OCI-LY7 (cell line): ENCODE data around the gene MYRIP. TPM values are rescaled to one million over a fixed set of nuclear protein-coding genes. Genes with fewer than 3 reads are reported as not detected.
"Not testable (repeated sequence)": the region's sequence is repeated elsewhere in the genome, so short reads cannot be mapped to it uniquely, and the experiment has no call there.

ENCODE experiments used
- BruUV-seq: library from RNA; stranded (reverse); fragments of 400-500 nt; replicated peaks from 2 replicates; lab custom pipeline; 2021; lab: Mats Ljungman, UMichigan
- CTCF ChIA-PET: fragments of 300-600 bp; sonication (Branson Sonifier 250); formaldehyde crosslinking; loops from one replicate; lab custom pipeline; 2022; ENCODE audit warnings: antibody characterized with exemption; ENCODE audit not compliant: unreplicated experiment; lab: Charles Lee
- POLR2A ChIA-PET: fragments of 300-600 bp; sonication (Branson Sonifier 250); formaldehyde crosslinking; loops from one replicate; lab custom pipeline; 2022; ENCODE audit warnings: antibody characterized with exemption; lab: Charles Lee
- DNase-seq: peaks from one replicate; pipeline ENCODE4 v3.0.0-alpha.2; 2015; ENCODE audit warnings: low spot score
- H2AFZ ChIP-seq: fragments of 200-600 bp; sonication (generic), shearing (Covaris generic); 2 replicates; pipeline ENCODE4 v1.6.1; 2014; ENCODE audit warnings: mild to moderate bottlenecking, antibody characterized with exemption, low read length, moderate library complexity
- H3K27ac ChIP-seq: fragments of 200-600 bp; sonication (generic); 2 replicates; pipeline ENCODE4 v1.5.1; 2014; ENCODE audit warnings: mixed run types, low read depth, mild to moderate bottlenecking, moderate library complexity, low read length, inconsistent platforms; ENCODE audit not compliant: poor library complexity, severe bottlenecking
- H3K36me3 ChIP-seq: fragments of 200-600 bp; sonication (generic); 2 replicates; pipeline ENCODE4 v1.6.1; 2014; ENCODE audit warnings: mild to moderate bottlenecking, antibody characterized with exemption, low read length, moderate library complexity, mixed read lengths; ENCODE audit not compliant: insufficient read depth
- H3K4me1 ChIP-seq: fragments of 200-600 bp; sonication (generic); 2 replicates; pipeline ENCODE4 v1.5.1; 2014; ENCODE audit warnings: mild to moderate bottlenecking, low read length; ENCODE audit not compliant: insufficient read depth, poor library complexity, severe bottlenecking
- H3K4me2 ChIP-seq: fragments of 200-600 bp; sonication (generic); 2 replicates; pipeline ENCODE4 v1.6.1; 2014; ENCODE audit warnings: mild to moderate bottlenecking, low read length
- H3K4me3 ChIP-seq: fragments of 200-600 bp; sonication (generic); 2 replicates; pipeline ENCODE4 v1.5.1; 2014; ENCODE audit warnings: mild to moderate bottlenecking, low read depth, low read length; ENCODE audit not compliant: poor library complexity, severe bottlenecking
- H3K79me2 ChIP-seq: fragments of 200-600 bp; sonication (generic); 2 replicates; pipeline ENCODE4 v1.6.1; 2016; ENCODE audit warnings: low read depth, mild to moderate bottlenecking, low read length, moderate library complexity, mixed read lengths; ENCODE audit not compliant: insufficient read depth
- H3K9me2 ChIP-seq: fragments of 200-600 bp; sonication (generic); 2 replicates; pipeline ENCODE4 v1.6.1; 2016; ENCODE audit warnings: mild to moderate bottlenecking, low read length, mixed read lengths; ENCODE audit not compliant: insufficient read depth
- H3K9me3 ChIP-seq: fragments of 200-600 bp; sonication (generic); 2 replicates; pipeline ENCODE4 v1.6.1; 2014; ENCODE audit warnings: mild to moderate bottlenecking, mixed run types, low read length, mixed read lengths
- H4K20me1 ChIP-seq: fragments of 200-600 bp; sonication (generic); 2 replicates; pipeline ENCODE4 v1.6.1; 2014; ENCODE audit warnings: mild to moderate bottlenecking, antibody characterized with exemption, low read length, moderate library complexity, mixed read lengths; ENCODE audit not compliant: insufficient read depth
- EZH2phosphoT487 ChIP-seq: fragments of 200-600 bp; sonication (generic); IDR thresholded peaks from 2 replicates; pipeline ENCODE4 v1.6.1; 2018; ENCODE audit warnings: low read depth, borderline replicate concordance, mild to moderate bottlenecking, mixed run types, antibody characterized with exemption, low read length, moderate library complexity, mixed read lengths
- intact Hi-C: fragments of 100-400 bp; cut with micrococcal nuclease; formaldehyde crosslinking; loops from one replicate; pipeline ENCODE4 v1.10.0; 2022; ENCODE audit not compliant: unreplicated experiment
- total RNA-seq, 2 experiments: library from RNA; depleted of rRNA in 1 of 2; stranded (reverse); fragments of >200 nt in 1 of 2; shearing (Covaris generic) in 1 of 2; gene quantifications; 2 replicates each; pipeline ENCODE4 v1.2.3, GENCODE V29; 2014 to 2022
- TF ChIP-seq, protein P1 (sequence below): fragments of 200-600 bp; sonication (generic); conservative IDR thresholded peaks from 2 replicates; pipeline ENCODE4 v1.5.1; 2014; ENCODE audit warnings: mild to moderate bottlenecking, antibody characterized with exemption, low read length, moderate library complexity, mixed read lengths

MYRIP gene
- total RNA-seq, 2 experiments from 2014 or later, result not detected

DNA sequence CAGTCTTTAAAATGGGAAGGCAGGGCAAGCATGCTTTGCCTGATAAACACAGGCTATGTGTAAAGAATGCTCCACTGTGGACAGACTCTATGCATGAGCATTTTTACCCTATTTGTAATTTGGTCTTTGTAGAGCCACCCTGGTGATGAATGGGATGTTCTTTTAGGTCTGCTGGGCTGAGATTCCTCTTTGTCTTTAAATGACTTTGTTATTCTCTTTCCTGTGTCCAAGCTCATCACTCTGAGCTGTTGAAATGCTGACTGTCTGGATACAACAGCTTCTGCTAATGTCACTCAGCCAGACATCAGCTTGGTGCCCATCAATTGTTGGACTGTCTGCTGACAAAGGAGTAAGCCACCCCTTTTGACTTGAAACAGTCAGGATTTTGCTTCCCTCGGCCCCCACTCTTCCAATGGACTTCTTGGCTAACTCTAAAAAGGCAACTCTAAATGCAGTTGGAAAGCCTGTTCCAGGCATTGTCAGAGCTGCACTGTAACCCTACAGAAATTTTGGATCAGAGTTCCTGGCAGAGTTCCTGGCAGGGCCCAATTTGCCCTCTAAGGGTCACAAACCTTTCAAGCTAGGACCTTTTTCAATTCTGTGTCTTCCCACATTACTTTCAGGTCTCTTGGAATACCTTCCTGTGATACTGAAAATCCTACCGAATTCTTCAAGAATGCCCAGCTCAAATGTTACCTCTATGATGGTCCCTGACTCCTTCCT lies 459.6 kb downstream of the MYRIP start:
- no peaks in the 10 kb centered on the region for H3K9me3 ChIP-seq
- intact Hi-C loops, result no loop called here
- no peaks in the 10 kb centered on the region for H3K4me1 ChIP-seq
- no peaks in the 10 kb centered on the region for H3K9me2 ChIP-seq
- TF ChIP-seq EZH2phosphoT487, result no peak
- TF ChIP-seq, protein P1, sequence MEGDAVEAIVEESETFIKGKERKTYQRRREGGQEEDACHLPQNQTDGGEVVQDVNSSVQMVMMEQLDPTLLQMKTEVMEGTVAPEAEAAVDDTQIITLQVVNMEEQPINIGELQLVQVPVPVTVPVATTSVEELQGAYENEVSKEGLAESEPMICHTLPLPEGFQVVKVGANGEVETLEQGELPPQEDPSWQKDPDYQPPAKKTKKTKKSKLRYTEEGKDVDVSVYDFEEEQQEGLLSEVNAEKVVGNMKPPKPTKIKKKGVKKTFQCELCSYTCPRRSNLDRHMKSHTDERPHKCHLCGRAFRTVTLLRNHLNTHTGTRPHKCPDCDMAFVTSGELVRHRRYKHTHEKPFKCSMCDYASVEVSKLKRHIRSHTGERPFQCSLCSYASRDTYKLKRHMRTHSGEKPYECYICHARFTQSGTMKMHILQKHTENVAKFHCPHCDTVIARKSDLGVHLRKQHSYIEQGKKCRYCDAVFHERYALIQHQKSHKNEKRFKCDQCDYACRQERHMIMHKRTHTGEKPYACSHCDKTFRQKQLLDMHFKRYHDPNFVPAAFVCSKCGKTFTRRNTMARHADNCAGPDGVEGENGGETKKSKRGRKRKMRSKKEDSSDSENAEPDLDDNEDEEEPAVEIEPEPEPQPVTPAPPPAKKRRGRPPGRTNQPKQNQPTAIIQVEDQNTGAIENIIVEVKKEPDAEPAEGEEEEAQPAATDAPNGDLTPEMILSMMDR, result no peak
- CTCF ChIA-PET, result no interaction called here
- no TSS peak for BruUV-seq
- no peak overlapping the region for H2AFZ ChIP-seq
- POLR2A ChIA-PET, result interaction anchor here (0.7 kb wide), 1 partner anchor 13 kb away, joined by 3 read pairs; no protein-coding TSS in a partner anchor
- no peak for DNase-seq
- no peak overlapping the region for H3K4me3 ChIP-seq
- H3K36me3 ChIP-seq, result no peaks in the 10 kb centered on the region
- H3K79me2 ChIP-seq, result no peaks in the 10 kb centered on the region
- H3K4me2 ChIP-seq, result no peak overlapping the region
- H3K27ac ChIP-seq, result no peak overlapping the region
- H4K20me1 ChIP-seq, result no peaks in the 10 kb centered on the region

DNA sequence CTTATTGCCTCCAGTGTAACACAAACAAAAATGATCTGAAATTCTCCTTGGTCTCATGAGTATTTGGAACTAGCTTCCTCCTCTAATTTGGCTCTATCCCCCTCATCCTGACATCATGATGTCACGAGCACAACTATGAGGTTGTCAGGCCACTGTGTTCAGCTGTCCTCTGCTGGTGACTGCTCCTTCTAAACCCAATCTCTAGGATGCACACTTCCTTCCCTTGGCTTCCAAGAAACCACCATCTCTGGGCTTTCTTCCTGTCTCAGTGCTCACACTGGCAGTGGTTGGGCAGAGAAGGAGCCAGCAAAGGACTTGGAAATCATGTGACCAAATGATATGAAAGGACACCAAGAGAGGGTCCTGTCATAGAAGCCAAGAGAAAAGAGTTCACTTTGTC lies 469.4 kb downstream of the MYRIP start:
- Histone ChIP-seq H3K79me2 (no peaks in the 10 kb centered on the region), H3K4me3 (no peak overlapping the region), H3K4me1 (no peaks in the 10 kb centered on the region), H2AFZ (no peak overlapping the region), H3K36me3 (no peaks in the 10 kb centered on the region), H3K27ac (no peak overlapping the region), H4K20me1 (no peaks in the 10 kb centered on the region), H3K4me2 (no peak overlapping the region), H3K9me2 (no peaks in the 10 kb centered on the region), H3K9me3 (no peaks in the 10 kb centered on the region)
- intact Hi-C loops, result no loop called here
- no peak for TF ChIP-seq EZH2phosphoT487
- TF ChIP-seq, protein P1, result no peak
- ChIA-PET CTCF (no interaction called here), POLR2A (interaction anchor here (1.1 kb wide), 1 partner anchor 29 kb away, joined by 3 read pairs; no protein-coding TSS in a partner anchor)
- BruUV-seq, result no TSS peak
- DNase-seq, result no peak

DNA sequence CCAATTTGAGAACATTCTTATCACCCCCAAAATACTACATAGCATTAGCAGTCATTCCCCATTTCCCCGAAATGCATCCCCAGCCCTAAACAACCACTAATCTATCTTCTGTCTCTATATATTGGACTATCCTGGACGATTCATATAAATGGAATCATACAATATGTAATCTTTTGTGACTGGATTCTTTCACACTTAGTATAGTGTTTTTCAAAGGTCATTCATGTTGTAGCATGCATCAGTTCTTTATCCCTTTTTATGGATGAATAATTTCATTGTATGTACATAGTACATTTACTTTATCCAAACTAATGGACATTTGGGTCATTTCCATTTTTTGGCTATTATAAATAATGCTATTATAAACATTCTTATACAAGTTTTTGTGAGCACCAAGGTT lies 472.6 kb downstream of the MYRIP start:
- Histone ChIP-seq H3K4me2 (no peak overlapping the region), H4K20me1 (no peaks in the 10 kb centered on the region), H3K4me1 (no peaks in the 10 kb centered on the region), H3K79me2 (no peaks in the 10 kb centered on the region), H3K9me3 (no peaks in the 10 kb centered on the region), H3K4me3 (no peak overlapping the region), H2AFZ (no peak overlapping the region), H3K9me2 (no peaks in the 10 kb centered on the region), H3K36me3 (no peaks in the 10 kb centered on the region), H3K27ac (no peak overlapping the region)
- intact Hi-C loops, result no loop called here
- TF ChIP-seq EZH2phosphoT487, result no peak
- TF ChIP-seq, protein P1, result no peak
- no TSS peak for BruUV-seq
- CTCF ChIA-PET, result no interaction called here
- POLR2A ChIA-PET, result interaction anchor here (1.0 kb wide), 1 partner anchor 13 kb away, joined by 3 read pairs; no protein-coding TSS in a partner anchor
- no peak for DNase-seq

DNA sequence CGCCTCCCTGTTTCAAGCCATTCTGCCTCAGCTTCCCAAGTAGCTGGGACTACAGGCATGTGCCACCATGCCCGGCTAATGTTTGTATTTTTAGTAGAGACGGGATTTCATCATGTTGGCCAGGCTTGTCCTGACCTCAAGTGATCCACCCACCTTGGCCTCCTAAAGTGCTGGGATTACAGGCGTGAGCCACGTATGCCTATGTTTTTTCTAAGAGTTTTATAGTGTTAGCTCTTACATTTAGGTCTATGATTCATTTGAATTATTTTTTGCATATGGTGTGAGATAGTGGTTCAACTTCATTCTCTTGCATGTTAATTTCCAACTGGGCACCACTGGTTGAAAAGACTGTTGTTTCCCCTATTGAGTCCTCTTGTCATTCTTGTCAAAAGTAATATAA lies 473.6 kb downstream of the MYRIP start:
- DNase-seq, H3K4me2 ChIP-seq, H2AFZ ChIP-seq, POLR2A ChIA-PET, H3K27ac ChIP-seq, CTCF ChIA-PET, H3K79me2 ChIP-seq, H3K36me3 ChIP-seq, H3K4me3 ChIP-seq, H3K4me1 ChIP-seq, BruUV-seq, H3K9me3 ChIP-seq, H3K9me2 ChIP-seq, H4K20me1 ChIP-seq, intact Hi-C loops: not testable (repeated sequence)
